A549 (cell line): ENCODE results near the gene MT2A. TPM values are rescaled to one million over a fixed set of nuclear protein-coding genes. Genes with fewer than 3 reads are reported as not detected.

ENCODE experiments used
- ATAC-seq, 2 experiments: fragments of 200-7000 bp in 1 of 2; fragments of >200 bp in 1 of 2; cut with Nextera tagmentation in 1 of 2; cut with Tn5 transposase in 1 of 2; 3 replicates each; pipeline versions ENCODE4 v1.8.0 to v1.9.1; 2018 to 2020; ENCODE audit warnings: mild to moderate bottlenecking in 1 of 2, moderate library complexity in 1 of 2
- CTCF ChIA-PET: fragments of 300-600 bp; sonication (Branson Sonifier 250); formaldehyde crosslinking; extraction: SDS; loops from one replicate; lab custom pipeline; 2021; ENCODE audit warnings: antibody characterized with exemption, inconsistent platforms; lab: Yijun Ruan, JAX
- POLR2A ChIA-PET: fragments of 350-600 bp; formaldehyde crosslinking; extraction: SDS; loops from one replicate; lab custom pipeline; 2021; ENCODE audit warnings: antibody characterized with exemption, inconsistent platforms; lab: Yijun Ruan, JAX
- DNase-seq, 2 experiments: peaks; one replicate each; pipeline versions ENCODE4 v3.0.0 to v3.0.0-alpha.2; 2011 to 2016; ENCODE audit warnings: low read depth in 1 of 2, low spot score in 1 of 2
- FAIRE-seq: peaks from 2 replicates; lab custom pipeline; 2011; peaks lifted over from hg19 to GRCh38; lab: Jason Lieb, UNC
- H3K27ac ChIP-seq, 2 experiments: fragments of >200 bp; sonication (Bioruptor Twin); formaldehyde crosslinking; 3 replicates each; pipeline ENCODE4 v1.5.1; 2016 to 2017
- H3K4me1 ChIP-seq: fragments of >200 bp; sonication (Bioruptor Twin); formaldehyde crosslinking; 3 replicates; pipeline ENCODE4 v1.6.1; 2016
- H3K4me2 ChIP-seq: fragments of >200 bp; sonication (Bioruptor Twin); formaldehyde crosslinking; 3 replicates; pipeline ENCODE4 v1.6.1; 2016
- H3K4me3 ChIP-seq: fragments of >200 bp; sonication (Bioruptor Twin); formaldehyde crosslinking; 3 replicates; pipeline ENCODE4 v1.5.1; 2016
- H3K9me3 ChIP-seq: fragments of >200 bp; sonication (Bioruptor Twin); formaldehyde crosslinking; 3 replicates; pipeline ENCODE4 v1.6.1; 2016
- BHLHE40 ChIP-seq: IDR thresholded peaks from 2 replicates; pipeline ENCODE4 v1.6.1; 2012; ENCODE audit warnings: low read depth, low read length, inconsistent platforms
- CEBPB ChIP-seq, 2 experiments: fragments of >200 bp in 1 of 2; sonication (Bioruptor Twin) in 1 of 2; formaldehyde crosslinking in 1 of 2; IDR thresholded peaks; 2 replicates each; pipeline ENCODE4 v1.6.1; 2012 to 2016
- CHD2 ChIP-seq: fragments of 150-350 bp; IDR thresholded peaks from 2 replicates; pipeline ENCODE4 v1.6.1; 2014; ENCODE audit warnings: low read length; ENCODE audit not compliant: partially characterized antibody
- HOXA7 ChIP-seq: fragments of 250-450 bp; sonication (Bioruptor Pico); IDR thresholded peaks from 2 replicates; pipeline ENCODE4 v1.5.0; 2020; ENCODE audit warnings: mild to moderate bottlenecking, moderate library complexity
- JUNB ChIP-seq: fragments of >200 bp; sonication (Bioruptor Twin); formaldehyde crosslinking; IDR thresholded peaks from 2 replicates; pipeline ENCODE4 v1.6.1; 2016
- KDM5A ChIP-seq: fragments of 200-600 bp; sonication (generic); IDR thresholded peaks from 2 replicates; pipeline ENCODE4 v1.6.1; 2016; ENCODE audit warnings: antibody characterized with exemption, mild to moderate bottlenecking
- MAFK ChIP-seq: fragments of 450-650 bp; IDR thresholded peaks from 2 replicates; pipeline ENCODE4 v1.6.1; 2014; ENCODE audit not compliant: partially characterized antibody
- MAZ ChIP-seq: fragments of 150-350 bp; IDR thresholded peaks from 2 replicates; pipeline ENCODE4 v1.6.1; 2014; ENCODE audit warnings: antibody characterized with exemption, low read depth, low read length, borderline replicate concordance
- NPAS2 ChIP-seq: fragments of 250-450 bp; sonication (Bioruptor Pico); IDR thresholded peaks from 2 replicates; pipeline ENCODE4 v1.8.0; 2022; ENCODE audit warnings: mild to moderate bottlenecking, moderate library complexity, borderline replicate concordance
- NR3C1 ChIP-seq: fragments of >200 bp; sonication (Bioruptor Twin); formaldehyde crosslinking; IDR thresholded peaks from 3 replicates; pipeline ENCODE4 v1.6.1; 2017
- PHF8 ChIP-seq: fragments of 200-600 bp; sonication (generic); IDR thresholded peaks from 2 replicates; pipeline ENCODE4 v1.6.1; 2016; ENCODE audit warnings: low read depth, mild to moderate bottlenecking, antibody characterized with exemption, moderate library complexity, borderline replicate concordance
- POLR2A ChIP-seq: IDR thresholded peaks from 2 replicates; pipeline ENCODE4 v1.6.1; 2012; ENCODE audit warnings: mild to moderate bottlenecking, low read length
- RFX5 ChIP-seq: fragments of 450-650 bp; IDR thresholded peaks from 2 replicates; pipeline ENCODE4 v1.7.1; 2014; ENCODE audit warnings: antibody characterized with exemption, mild to moderate bottlenecking, moderate library complexity
- SMC3 ChIP-seq: fragments of >200 bp; sonication (Bioruptor Twin); formaldehyde crosslinking; IDR thresholded peaks from 3 replicates; pipeline ENCODE4 v1.6.1; 2018; ENCODE audit warnings: inconsistent platforms
- ZFP36 ChIP-seq: fragments of 450-650 bp; IDR thresholded peaks from 2 replicates; pipeline ENCODE4 v1.6.1; 2014; ENCODE audit warnings: borderline replicate concordance; ENCODE audit not compliant: partially characterized antibody
- WGBS: methylation state at CpG from one replicate; pipeline ENCODE4 v1.1.6; 2017; ENCODE audit errors: missing lambda C conversion rate; 5-methylcytosine and 5-hydroxymethylcytosine counted together
- polyA plus RNA-seq, 4 experiments: library from polyadenylated mRNA; depleted of rRNA in 3 of 4; stranded (reverse); fragments of >200 nt; fragmentation: RNase III in 1 of 4; extraction: RNeasy Plus Mini Kit Qiagen cat#74134 plus additional on column Dnase treatment in 1 of 4; gene quantifications; 2 replicates in 3 of 4; 3 replicates in 1 of 4; pipeline ENCODE4 v1.2.3, GENCODE V29; 2011 to 2017
- TF ChIP-seq, protein P1 (sequence below): fragments of 150-350 bp; IDR thresholded peaks from 2 replicates; pipeline ENCODE4 v1.6.1; 2014; ENCODE audit warnings: low read depth, mild to moderate bottlenecking, low read length
- TF ChIP-seq, protein P2 (sequence below): fragments of 200-600 bp; sonication (generic); IDR thresholded peaks from 2 replicates; pipeline ENCODE4 v1.6.1; 2016; ENCODE audit warnings: antibody characterized with exemption, mild to moderate bottlenecking, moderate library complexity
- TF ChIP-seq, protein P3 (sequence below): IDR thresholded peaks from 2 replicates; pipeline ENCODE4 v1.6.1; 2012
- TF ChIP-seq, protein P4 (sequence below): IDR thresholded peaks from 2 replicates; pipeline ENCODE4 v1.6.1; 2012; ENCODE audit warnings: low read depth, borderline replicate concordance
- TF ChIP-seq, protein P5 (sequence below): fragments of >200 bp; sonication (Bioruptor Twin); formaldehyde crosslinking; IDR thresholded peaks from 2 replicates; pipeline ENCODE4 v1.6.1; 2016

The MT2A gene
- polyA plus RNA-seq, 2 of the 4 experiments (the other 2 are of a cell fraction), result 39.1 to 305 TPM

DNA sequence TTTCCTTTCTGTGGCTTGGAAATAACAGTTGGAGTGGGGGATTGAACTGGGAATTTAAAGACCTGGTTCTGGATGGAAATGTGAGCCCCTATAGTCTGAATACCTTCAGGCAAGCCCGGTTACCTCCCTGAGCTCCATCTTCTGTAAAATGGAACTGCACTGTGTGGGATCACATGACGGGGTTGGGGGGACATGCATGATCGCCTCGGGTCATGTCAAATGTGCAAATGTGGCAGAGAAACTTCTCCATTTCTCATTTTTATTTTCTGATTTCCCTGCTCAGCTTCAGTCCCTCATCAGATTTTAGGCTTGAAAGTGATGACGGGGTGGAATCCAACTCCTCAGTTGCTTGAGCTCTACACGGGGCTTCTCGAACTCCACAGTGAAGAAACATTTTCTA, 44.8 kb downstream of the MT2A start:
- DNase-seq (no peak), ATAC-seq (no peak), FAIRE-seq (no peak)
- TF ChIP-seq MAZ (no peak), NPAS2 (CRISPR knock-in tag) (no peak), BHLHE40 (no peak), NR3C1 (no peak), PHF8 (no peak), SMC3 (no peak), RFX5 (no peak), CHD2 (no peak), MAFK (no peak), ZFP36 (no peak), KDM5A (no peak), JUNB (no peak), HOXA7 (CRISPR knock-in tag) (no peak)
- TF ChIP-seq, protein P1, sequence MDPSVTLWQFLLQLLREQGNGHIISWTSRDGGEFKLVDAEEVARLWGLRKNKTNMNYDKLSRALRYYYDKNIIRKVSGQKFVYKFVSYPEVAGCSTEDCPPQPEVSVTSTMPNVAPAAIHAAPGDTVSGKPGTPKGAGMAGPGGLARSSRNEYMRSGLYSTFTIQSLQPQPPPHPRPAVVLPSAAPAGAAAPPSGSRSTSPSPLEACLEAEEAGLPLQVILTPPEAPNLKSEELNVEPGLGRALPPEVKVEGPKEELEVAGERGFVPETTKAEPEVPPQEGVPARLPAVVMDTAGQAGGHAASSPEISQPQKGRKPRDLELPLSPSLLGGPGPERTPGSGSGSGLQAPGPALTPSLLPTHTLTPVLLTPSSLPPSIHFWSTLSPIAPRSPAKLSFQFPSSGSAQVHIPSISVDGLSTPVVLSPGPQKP, result no peak
- TF ChIP-seq, protein P2, sequence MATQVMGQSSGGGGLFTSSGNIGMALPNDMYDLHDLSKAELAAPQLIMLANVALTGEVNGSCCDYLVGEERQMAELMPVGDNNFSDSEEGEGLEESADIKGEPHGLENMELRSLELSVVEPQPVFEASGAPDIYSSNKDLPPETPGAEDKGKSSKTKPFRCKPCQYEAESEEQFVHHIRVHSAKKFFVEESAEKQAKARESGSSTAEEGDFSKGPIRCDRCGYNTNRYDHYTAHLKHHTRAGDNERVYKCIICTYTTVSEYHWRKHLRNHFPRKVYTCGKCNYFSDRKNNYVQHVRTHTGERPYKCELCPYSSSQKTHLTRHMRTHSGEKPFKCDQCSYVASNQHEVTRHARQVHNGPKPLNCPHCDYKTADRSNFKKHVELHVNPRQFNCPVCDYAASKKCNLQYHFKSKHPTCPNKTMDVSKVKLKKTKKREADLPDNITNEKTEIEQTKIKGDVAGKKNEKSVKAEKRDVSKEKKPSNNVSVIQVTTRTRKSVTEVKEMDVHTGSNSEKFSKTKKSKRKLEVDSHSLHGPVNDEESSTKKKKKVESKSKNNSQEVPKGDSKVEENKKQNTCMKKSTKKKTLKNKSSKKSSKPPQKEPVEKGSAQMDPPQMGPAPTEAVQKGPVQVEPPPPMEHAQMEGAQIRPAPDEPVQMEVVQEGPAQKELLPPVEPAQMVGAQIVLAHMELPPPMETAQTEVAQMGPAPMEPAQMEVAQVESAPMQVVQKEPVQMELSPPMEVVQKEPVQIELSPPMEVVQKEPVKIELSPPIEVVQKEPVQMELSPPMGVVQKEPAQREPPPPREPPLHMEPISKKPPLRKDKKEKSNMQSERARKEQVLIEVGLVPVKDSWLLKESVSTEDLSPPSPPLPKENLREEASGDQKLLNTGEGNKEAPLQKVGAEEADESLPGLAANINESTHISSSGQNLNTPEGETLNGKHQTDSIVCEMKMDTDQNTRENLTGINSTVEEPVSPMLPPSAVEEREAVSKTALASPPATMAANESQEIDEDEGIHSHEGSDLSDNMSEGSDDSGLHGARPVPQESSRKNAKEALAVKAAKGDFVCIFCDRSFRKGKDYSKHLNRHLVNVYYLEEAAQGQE, result no peak
- TF ChIP-seq, protein P3, sequence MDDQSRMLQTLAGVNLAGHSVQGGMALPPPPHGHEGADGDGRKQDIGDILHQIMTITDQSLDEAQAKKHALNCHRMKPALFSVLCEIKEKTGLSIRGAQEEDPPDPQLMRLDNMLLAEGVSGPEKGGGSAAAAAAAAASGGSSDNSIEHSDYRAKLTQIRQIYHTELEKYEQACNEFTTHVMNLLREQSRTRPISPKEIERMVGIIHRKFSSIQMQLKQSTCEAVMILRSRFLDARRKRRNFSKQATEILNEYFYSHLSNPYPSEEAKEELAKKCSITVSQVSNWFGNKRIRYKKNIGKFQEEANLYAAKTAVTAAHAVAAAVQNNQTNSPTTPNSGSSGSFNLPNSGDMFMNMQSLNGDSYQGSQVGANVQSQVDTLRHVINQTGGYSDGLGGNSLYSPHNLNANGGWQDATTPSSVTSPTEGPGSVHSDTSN, result no peak
- TF ChIP-seq, protein P4, sequence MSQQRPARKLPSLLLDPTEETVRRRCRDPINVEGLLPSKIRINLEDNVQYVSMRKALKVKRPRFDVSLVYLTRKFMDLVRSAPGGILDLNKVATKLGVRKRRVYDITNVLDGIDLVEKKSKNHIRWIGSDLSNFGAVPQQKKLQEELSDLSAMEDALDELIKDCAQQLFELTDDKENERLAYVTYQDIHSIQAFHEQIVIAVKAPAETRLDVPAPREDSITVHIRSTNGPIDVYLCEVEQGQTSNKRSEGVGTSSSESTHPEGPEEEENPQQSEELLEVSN, result no peak
- ChIA-PET POLR2A (no interaction called here), CTCF (interaction anchor here (1.3 to 25.6 kb wide), 3 partner anchors 10 to 44 kb away, joined by 5 to 340 read pairs (median 15); partner anchors contain the start of gene MT2A)
- 91% methylated on average over 7 of the region's 7 CpGs for WGBS
- Histone ChIP-seq H3K9me3 (no peaks in the 10 kb centered on the region), H3K4me2 (no peak overlapping the region), H3K4me1 (peaks cover 14% of the 10 kb centered on the region; the same call in 2 of the 3 replicates), H3K27ac (no peak overlapping the region), H3K4me3 (no peak overlapping the region)

DNA sequence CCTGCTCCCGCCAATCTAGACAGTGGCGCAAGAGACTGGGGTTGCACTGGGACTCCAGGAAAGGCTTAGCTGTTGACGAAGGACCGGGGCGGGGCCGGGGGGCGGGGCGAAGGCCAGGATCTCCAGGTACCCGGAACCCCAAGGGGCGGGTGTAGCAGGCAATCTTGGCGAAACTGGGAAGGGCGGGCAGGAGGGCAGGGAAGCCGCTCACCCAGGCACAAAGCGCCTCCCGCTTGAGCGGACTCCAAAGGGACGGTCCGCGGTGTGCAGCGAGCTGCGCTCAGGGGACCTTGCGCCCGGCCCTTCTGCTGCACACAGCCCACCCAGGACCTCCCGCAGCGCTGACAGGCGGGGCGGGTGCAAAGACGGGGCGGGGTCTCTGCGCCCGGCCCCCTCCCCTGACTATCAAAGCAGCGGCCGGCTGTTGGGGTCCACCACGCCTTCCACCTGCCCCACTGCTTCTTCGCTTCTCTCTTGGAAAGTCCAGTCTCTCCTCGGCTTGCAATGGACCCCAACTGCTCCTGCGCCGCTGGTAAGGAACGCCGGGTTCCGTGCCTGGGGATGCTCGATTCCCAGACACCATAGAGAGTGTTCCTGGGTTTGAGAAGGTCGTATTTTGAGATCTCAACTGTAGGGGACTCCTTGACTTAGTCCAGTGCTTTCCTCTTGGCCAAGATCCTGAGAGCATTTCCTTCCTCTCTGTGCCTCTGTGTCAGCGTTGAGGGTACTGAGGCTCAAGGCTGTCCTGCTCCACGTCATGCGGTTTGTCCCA, 49.4 kb downstream of the MT2A start, which contains the start of gene MT1F:
Gene MT1F, plus strand, starts transcription at position 405 of the 772 bp plus-strand sequence. Its CDS starts 100 bp downstream, at position 505.
- H3K9me3 ChIP-seq, result no peaks in the 10 kb centered on the region
- ATAC-seq (peak; percentile 93 to 94), DNase-seq (peak; percentile 75 to 78), FAIRE-seq (no peak)
- ChIA-PET CTCF (interaction anchor here (0.8 to 25.6 kb wide), 5 partner anchors 15 to 144 kb away, joined by 3 to 340 read pairs (median 4); partner anchors contain the start of gene MT2A), POLR2A (interaction anchor here (0.5 to 1.4 kb wide), 13 partner anchors 10 to 178 kb away, joined by 3 to 16 read pairs (median 4); partner anchors contain the start of genes MT1G, MT1X and MT2A)
- peak; percentile 13; the same call in 1 of the 3 replicates for TF ChIP-seq SMC3
- peak in 1 of 2 experiments; percentile 68; a peak in 2 of 4 replicates for TF ChIP-seq CEBPB (IDR thresholded peaks at IDR 0.05)
- TF ChIP-seq MAFK, result no peak
- 0 out of 2 replicates have a peak, but pooled peaks have one; percentile 15 for TF ChIP-seq POLR2A
- TF ChIP-seq, protein P5, sequence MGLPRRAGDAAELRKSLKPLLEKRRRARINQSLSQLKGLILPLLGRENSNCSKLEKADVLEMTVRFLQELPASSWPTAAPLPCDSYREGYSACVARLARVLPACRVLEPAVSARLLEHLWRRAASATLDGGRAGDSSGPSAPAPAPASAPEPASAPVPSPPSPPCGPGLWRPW, result no peak
- H3K4me1 ChIP-seq, result peaks cover 6% of the 10 kb centered on the region; the same call in 2 of the 3 replicates
- peak within 1 kb of the TSS; percentile 56 for H3K4me3 ChIP-seq
- H3K4me2 ChIP-seq, result peak within 1 kb of the TSS; percentile 87
- H3K27ac ChIP-seq, result peak within 1 kb of the TSS; percentile 75 to 83
- WGBS, result 24% methylated on average over 35 of the region's 46 CpGs
